IMR-90 (cell line): ENCODE results near the gene ZNF791.

Source experiments
- FOS ChIP-seq: fragments of 150-350 bp; IDR thresholded peaks from 2 replicates; pipeline ENCODE4 v1.6.1; 2016; ENCODE audit warnings: low read depth, low read length
- POLR2A ChIP-seq: IDR thresholded peaks from 2 replicates; pipeline ENCODE4 v1.6.1; 2012; ENCODE audit warnings: mild to moderate bottlenecking, low read depth, low read length
- RAD21 ChIP-seq: IDR thresholded peaks from 2 replicates; pipeline ENCODE4 v1.6.1; 2012; ENCODE audit warnings: low read length, improper control_type of control experiment
- RCOR1 ChIP-seq: IDR thresholded peaks from 2 replicates; pipeline ENCODE4 v1.6.1; 2012; ENCODE audit warnings: mild to moderate bottlenecking, low read length, improper control_type of control experiment; ENCODE audit not compliant: insufficient replicate concordance
- TF ChIP-seq, protein P1 (sequence below): conservative IDR thresholded peaks from 2 replicates; pipeline ENCODE4 v1.5.1; 2012; ENCODE audit warnings: mild to moderate bottlenecking, low read depth, low read length, improper control_type of control experiment

DNA sequence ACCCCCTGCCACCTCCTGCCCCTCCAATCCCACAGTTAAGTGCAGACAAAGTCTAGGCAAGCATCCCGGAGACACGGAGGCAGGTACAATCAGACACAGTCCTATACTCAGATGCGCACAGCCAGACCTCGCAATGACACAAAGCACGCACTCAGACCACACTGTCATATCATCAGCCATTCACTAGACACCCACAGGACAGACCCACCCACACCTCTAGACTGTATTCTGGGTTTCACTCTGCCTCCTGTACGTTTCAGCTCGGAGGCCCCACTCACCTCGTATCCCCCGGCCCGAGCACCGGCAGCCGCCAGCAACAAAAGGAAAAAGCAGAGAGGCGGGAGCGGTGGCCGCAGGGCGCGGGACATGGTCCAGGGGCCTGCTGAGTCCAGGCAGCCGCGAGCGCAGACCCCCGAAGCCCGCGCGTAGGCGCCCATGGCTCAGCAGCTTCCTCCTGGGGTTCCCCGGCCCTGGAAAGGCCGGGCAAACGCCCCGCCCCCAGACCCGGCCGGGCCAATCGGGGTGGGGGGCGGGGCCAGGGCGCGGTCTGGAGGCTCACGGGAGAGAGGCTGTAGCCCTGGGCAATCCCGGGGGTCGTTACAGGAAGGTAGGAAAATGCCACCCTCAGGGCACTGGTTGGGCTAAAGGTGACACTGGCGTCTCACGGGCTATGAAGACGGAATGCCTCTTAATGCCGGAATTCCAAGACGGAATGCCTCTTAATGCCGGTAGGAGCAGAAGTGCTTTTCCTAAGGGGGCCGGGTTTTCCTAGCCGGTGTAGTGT, 55.7 kb downstream of the ZNF791 start, which contains the start of the genes MAN2B1 and WDR83:
- TF ChIP-seq, protein P1, sequence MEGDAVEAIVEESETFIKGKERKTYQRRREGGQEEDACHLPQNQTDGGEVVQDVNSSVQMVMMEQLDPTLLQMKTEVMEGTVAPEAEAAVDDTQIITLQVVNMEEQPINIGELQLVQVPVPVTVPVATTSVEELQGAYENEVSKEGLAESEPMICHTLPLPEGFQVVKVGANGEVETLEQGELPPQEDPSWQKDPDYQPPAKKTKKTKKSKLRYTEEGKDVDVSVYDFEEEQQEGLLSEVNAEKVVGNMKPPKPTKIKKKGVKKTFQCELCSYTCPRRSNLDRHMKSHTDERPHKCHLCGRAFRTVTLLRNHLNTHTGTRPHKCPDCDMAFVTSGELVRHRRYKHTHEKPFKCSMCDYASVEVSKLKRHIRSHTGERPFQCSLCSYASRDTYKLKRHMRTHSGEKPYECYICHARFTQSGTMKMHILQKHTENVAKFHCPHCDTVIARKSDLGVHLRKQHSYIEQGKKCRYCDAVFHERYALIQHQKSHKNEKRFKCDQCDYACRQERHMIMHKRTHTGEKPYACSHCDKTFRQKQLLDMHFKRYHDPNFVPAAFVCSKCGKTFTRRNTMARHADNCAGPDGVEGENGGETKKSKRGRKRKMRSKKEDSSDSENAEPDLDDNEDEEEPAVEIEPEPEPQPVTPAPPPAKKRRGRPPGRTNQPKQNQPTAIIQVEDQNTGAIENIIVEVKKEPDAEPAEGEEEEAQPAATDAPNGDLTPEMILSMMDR, result no peak
- no peak; the same call in 1 of the 2 replicates for TF ChIP-seq POLR2A
- no peak for TF ChIP-seq RCOR1
- no peak for TF ChIP-seq RAD21
- TF ChIP-seq FOS, result no peak
